Gastrocnemius medialis (tissue), 4 donors: Measurements from ENCODE around the gene THRB. TPM values are rescaled to one million over a fixed set of nuclear protein-coding genes. Genes with fewer than 3 reads are reported as not detected.
A peak's percentile ranks its signal among the peaks of the same experiment; 100 is the strongest.

Experiments
- ATAC-seq, 2 donors: fragments of 150-250 bp; one replicate each; pipeline ENCODE4 v1.9.1; 2016
- DNase-seq, 2 donors: peaks; one replicate each; pipeline ENCODE4 v3.0.0-alpha.2; 2019
- H3K27ac ChIP-seq, 4 donors: fragments of 200-600 bp; sonication (generic); 1 replicate in 1 of 4; 2 replicates in 3 of 4; pipeline ENCODE4 v1.5.1; 2016 to 2018; ENCODE audit warnings: mild to moderate bottlenecking in 2 of 4, moderate library complexity in 1 of 4
- H3K27me3 ChIP-seq, 3 donors: fragments of 200-600 bp; sonication (generic) in 2 of 3; 1 replicate in 1 of 3; 2 replicates in 2 of 3; pipeline versions ENCODE4 v1.5.1 to v1.6.0; 2016 to 2019; ENCODE audit warnings: mild to moderate bottlenecking in 1 of 3, moderate library complexity in 1 of 3
- H3K36me3 ChIP-seq, 2 donors: fragments of 200-600 bp; sonication (generic) in 1 of 2; one replicate each; pipeline ENCODE4 v1.5.1; 2017 to 2018
- H3K4me1 ChIP-seq, 2 donors: fragments of 200-600 bp; sonication (generic) in 1 of 2; one replicate each; pipeline ENCODE4 v1.5.1; 2016 to 2017; ENCODE audit warnings: mild to moderate bottlenecking in 2 of 2
- H3K4me3 ChIP-seq, 4 donors: fragments of 200-600 bp; sonication (generic) in 3 of 4; 1 replicate in 1 of 4; 2 replicates in 3 of 4; pipeline ENCODE4 v1.5.1; 2016 to 2019; ENCODE audit warnings: mild to moderate bottlenecking in 2 of 4
- H3K9me3 ChIP-seq, 3 donors: fragments of 200-600 bp; sonication (generic) in 2 of 3; 1 replicate in 1 of 3; 2 replicates in 2 of 3; pipeline ENCODE4 v1.5.1; 2016 to 2019
- CTCF ChIP-seq, 5 experiments: fragments of 450-650 bp in 3 of 5; fragments of 200-600 bp in 2 of 5; sonication (generic) in 2 of 5; IDR thresholded peaks in 4 of 5; conservative IDR thresholded peaks in 1 of 5; 1 replicate in 4 of 5; 2 replicates in 1 of 5; pipeline ENCODE4 v1.5.1; 2016 to 2019; ENCODE audit warnings: antibody characterized with exemption in 5 of 5, mild to moderate bottlenecking in 3 of 5, moderate library complexity in 3 of 5
- POLR2A ChIP-seq, 2 donors: fragments of 450-650 bp; IDR thresholded peaks; one replicate each; pipeline ENCODE4 v1.6.1; 2017; ENCODE audit warnings: antibody characterized with exemption in 2 of 2, mild to moderate bottlenecking in 2 of 2, moderate library complexity in 2 of 2
- in situ Hi-C, 4 donors: fragments of 200-750 bp; cut with MboI; loops; one replicate each; pipeline versions ENCODE4 v1.15.0 to v1.8.0; 2017; ENCODE audit warnings: low sequenced_read_pairs in 4 of 4
- intact Hi-C: fragments of 100-400 bp; cut with DNase I; formaldehyde crosslinking; loops from one replicate; pipeline ENCODE4 v1.15.1; 2023; ENCODE audit warnings: low total_unique reads
- total RNA-seq, 4 donors: library from RNA; depleted of rRNA; stranded (reverse); fragments of >200 nt; gene quantifications; one replicate each; pipeline versions ENCODE4 v1.1.0 to v1.2.3, GENCODE V29; 2016

THRB gene
- total RNA-seq, 4 donors from 2014 or later = 20.1 to 60.0 (median 25.3) TPM

GRCh38 chr3:24355806-24356205 is 138.8 kb downstream of the THRB start:
- intact Hi-C loops (no loop called here), in situ Hi-C loops (no loop called here)
- peaks cover 31 to 33% of the 10 kb centered on the region in 2 donors for H3K4me1 ChIP-seq
- H3K27me3 ChIP-seq = no peaks in the 10 kb centered on the region
- no peak overlapping the region for H3K4me3 ChIP-seq
- H3K9me3 ChIP-seq = no peaks in the 10 kb centered on the region
- no peak overlapping the region for H3K27ac ChIP-seq
- no peak for TF ChIP-seq CTCF (IDR thresholded peaks at IDR 0.05 in 4 of 5, conservative IDR thresholded peaks at IDR 0.05 in 1 of 5)
- TF ChIP-seq POLR2A (IDR thresholded peaks at IDR 0.05) = no peak
- no peak for ATAC-seq
- DNase-seq = no peak
- H3K36me3 ChIP-seq = no peaks in the 10 kb centered on the region

- no peak for TF ChIP-seq POLR2A (IDR thresholded peaks at IDR 0.05)
- no peak for TF ChIP-seq CTCF (IDR thresholded peaks at IDR 0.05 in 4 of 5, conservative IDR thresholded peaks at IDR 0.05 in 1 of 5)
- Histone ChIP-seq H3K4me1 (peaks cover 31 to 33% of the 10 kb centered on the region in 2 donors), H3K27me3 (no peaks in the 10 kb centered on the region), H3K4me3 (no peak overlapping the region), H3K36me3 (no peaks in the 10 kb centered on the region), H3K27ac (peak overlapping the region in 2 of 4 donors; percentile 23 to 50), H3K9me3 (no peaks in the 10 kb centered on the region)
- DNase-seq (no peak), ATAC-seq (no peak)
- in situ Hi-C loops (no loop called here), intact Hi-C loops (loop anchor here (5.0 kb wide), 2 partner anchors 57 to 92 kb away; no protein-coding TSS in a partner anchor)
These were observed 140.4 kb downstream of the THRB start for GRCh38 chr3:24354230-24354629.

- H3K4me1 ChIP-seq = peaks cover 33 to 34% of the 10 kb centered on the region in 2 donors
- TF ChIP-seq POLR2A (IDR thresholded peaks at IDR 0.05) (no peak), CTCF (IDR thresholded peaks at IDR 0.05 in 4 of 5, conservative IDR thresholded peaks at IDR 0.05 in 1 of 5) (no peak)
- H3K27ac ChIP-seq = peak overlapping the region; percentile 38 to 52 (median 44)
- in situ Hi-C loops (no loop called here), intact Hi-C loops (loop anchor here (5.0 kb wide), 2 partner anchors 56 to 91 kb away; no protein-coding TSS in a partner anchor)
- DNase-seq (no peak), ATAC-seq (peak; percentile 86 to 89)
- H3K9me3 ChIP-seq = no peaks in the 10 kb centered on the region
- H3K27me3 ChIP-seq = no peaks in the 10 kb centered on the region
- no peaks in the 10 kb centered on the region for H3K36me3 ChIP-seq
- no peak overlapping the region for H3K4me3 ChIP-seq
These were observed 141.6 kb downstream of the THRB start for GRCh38 chr3:24352893-24353553.

- Histone ChIP-seq H3K4me3 (no peak overlapping the region), H3K9me3 (no peaks in the 10 kb centered on the region), H3K4me1 (peaks cover 32 to 33% of the 10 kb centered on the region in 2 donors), H3K36me3 (no peaks in the 10 kb centered on the region), H3K27me3 (no peaks in the 10 kb centered on the region), H3K27ac (peak overlapping the region; percentile 28 to 61 (median 38))
- DNase-seq (peak in 1 of 2 donors; percentile 12), ATAC-seq (peak; percentile 64 to 65)
- intact Hi-C loops = loop anchor here (5.0 kb wide), 2 partner anchors 55 to 90 kb away; no protein-coding TSS in a partner anchor
- in situ Hi-C loops = no loop called here
- TF ChIP-seq CTCF (IDR thresholded peaks at IDR 0.05 in 4 of 5, conservative IDR thresholded peaks at IDR 0.05 in 1 of 5) (no peak), POLR2A (IDR thresholded peaks at IDR 0.05) (no peak)
These were observed 142.7 kb downstream of the THRB start for GRCh38 chr3:24351779-24352469.
